ENCODE measurements around the gene MUSTN1. TPM values are rescaled to one million over a fixed set of nuclear protein-coding genes. Genes with fewer than 3 reads are reported as not detected.

The MUSTN1 gene
- total RNA-seq, 1 experiment from 2014 or later, result 0.49 TPM

DNA sequence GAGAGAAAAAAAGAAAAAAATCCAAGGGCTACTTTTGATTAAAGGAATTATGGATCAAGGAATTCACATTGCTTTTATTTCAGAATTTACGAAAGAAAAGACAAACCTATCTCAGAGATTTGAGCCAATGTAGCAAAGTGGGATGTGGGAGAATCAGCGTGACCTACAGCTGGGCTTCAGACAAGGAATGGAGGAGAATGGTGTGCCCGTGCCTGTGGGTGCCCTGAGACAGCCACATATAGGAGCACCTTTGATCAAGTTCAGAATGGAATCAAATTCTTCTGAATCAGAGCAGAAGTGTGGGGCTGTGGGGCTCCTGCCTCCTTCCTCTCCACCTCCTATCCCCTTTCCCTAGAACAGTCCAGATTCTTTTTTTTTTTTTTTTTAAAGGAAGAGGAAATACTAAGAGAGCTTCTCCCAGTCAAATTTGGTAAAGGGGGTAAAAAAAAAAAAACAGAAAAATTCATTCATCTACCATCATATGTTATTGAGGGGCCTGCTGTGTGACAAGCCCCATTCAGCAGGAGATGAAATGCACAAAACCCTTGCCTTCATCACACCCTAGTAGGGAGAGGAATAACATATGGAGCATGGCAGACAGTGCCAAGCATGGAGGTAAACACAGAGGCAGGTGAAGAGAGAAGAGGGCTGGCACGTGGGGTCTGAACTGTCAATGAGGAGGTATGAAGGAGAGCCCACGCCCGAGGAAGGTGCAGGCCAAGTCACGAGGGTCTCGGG is 25.0 kb upstream of the MUSTN1 start:
- ATAC-seq (no peak), DNase-seq (ENCODE audit: low read depth, low spot score) (no peak)
- Histone ChIP-seq H3K36me3 (ENCODE audit: control insufficient read depth, insufficient read depth, low read length) (no peaks in the 10 kb centered on the region), H3K4me1 (ENCODE audit: control insufficient read depth, insufficient read depth, low read length) (no peaks in the 10 kb centered on the region), H3K27me3 (ENCODE audit: control insufficient read depth, insufficient read depth, low read length) (no peaks in the 10 kb centered on the region), H3K4me3 (ENCODE audit: low read depth in 2 of 2, low read length in 2 of 2) (no peak overlapping the region), H3K27ac (ENCODE audit: low read length) (no peak overlapping the region), H3K9me3 (ENCODE audit: control insufficient read depth, insufficient read depth, low read depth, low read length) (no peaks in the 10 kb centered on the region)
- POLR2A ChIA-PET, result no interaction called here
- CTCF ChIA-PET, result no interaction called here
- intact Hi-C loops (cut with micrococcal nuclease; ENCODE audit: unreplicated experiment), result no loop called here
- TF ChIP-seq, protein P1, sequence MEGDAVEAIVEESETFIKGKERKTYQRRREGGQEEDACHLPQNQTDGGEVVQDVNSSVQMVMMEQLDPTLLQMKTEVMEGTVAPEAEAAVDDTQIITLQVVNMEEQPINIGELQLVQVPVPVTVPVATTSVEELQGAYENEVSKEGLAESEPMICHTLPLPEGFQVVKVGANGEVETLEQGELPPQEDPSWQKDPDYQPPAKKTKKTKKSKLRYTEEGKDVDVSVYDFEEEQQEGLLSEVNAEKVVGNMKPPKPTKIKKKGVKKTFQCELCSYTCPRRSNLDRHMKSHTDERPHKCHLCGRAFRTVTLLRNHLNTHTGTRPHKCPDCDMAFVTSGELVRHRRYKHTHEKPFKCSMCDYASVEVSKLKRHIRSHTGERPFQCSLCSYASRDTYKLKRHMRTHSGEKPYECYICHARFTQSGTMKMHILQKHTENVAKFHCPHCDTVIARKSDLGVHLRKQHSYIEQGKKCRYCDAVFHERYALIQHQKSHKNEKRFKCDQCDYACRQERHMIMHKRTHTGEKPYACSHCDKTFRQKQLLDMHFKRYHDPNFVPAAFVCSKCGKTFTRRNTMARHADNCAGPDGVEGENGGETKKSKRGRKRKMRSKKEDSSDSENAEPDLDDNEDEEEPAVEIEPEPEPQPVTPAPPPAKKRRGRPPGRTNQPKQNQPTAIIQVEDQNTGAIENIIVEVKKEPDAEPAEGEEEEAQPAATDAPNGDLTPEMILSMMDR (IDR thresholded peaks at IDR 0.05), result no peak
- TF ChIP-seq TCF7L2 (IDR thresholded peaks at IDR 0.05; ENCODE audit: low read depth, low read length), result no peak
- TF ChIP-seq SIN3A (IDR thresholded peaks at IDR 0.05; ENCODE audit: borderline replicate concordance, insufficient read depth, low read depth, low read length), result no peak
- TF ChIP-seq, protein P2, sequence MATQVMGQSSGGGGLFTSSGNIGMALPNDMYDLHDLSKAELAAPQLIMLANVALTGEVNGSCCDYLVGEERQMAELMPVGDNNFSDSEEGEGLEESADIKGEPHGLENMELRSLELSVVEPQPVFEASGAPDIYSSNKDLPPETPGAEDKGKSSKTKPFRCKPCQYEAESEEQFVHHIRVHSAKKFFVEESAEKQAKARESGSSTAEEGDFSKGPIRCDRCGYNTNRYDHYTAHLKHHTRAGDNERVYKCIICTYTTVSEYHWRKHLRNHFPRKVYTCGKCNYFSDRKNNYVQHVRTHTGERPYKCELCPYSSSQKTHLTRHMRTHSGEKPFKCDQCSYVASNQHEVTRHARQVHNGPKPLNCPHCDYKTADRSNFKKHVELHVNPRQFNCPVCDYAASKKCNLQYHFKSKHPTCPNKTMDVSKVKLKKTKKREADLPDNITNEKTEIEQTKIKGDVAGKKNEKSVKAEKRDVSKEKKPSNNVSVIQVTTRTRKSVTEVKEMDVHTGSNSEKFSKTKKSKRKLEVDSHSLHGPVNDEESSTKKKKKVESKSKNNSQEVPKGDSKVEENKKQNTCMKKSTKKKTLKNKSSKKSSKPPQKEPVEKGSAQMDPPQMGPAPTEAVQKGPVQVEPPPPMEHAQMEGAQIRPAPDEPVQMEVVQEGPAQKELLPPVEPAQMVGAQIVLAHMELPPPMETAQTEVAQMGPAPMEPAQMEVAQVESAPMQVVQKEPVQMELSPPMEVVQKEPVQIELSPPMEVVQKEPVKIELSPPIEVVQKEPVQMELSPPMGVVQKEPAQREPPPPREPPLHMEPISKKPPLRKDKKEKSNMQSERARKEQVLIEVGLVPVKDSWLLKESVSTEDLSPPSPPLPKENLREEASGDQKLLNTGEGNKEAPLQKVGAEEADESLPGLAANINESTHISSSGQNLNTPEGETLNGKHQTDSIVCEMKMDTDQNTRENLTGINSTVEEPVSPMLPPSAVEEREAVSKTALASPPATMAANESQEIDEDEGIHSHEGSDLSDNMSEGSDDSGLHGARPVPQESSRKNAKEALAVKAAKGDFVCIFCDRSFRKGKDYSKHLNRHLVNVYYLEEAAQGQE (IDR thresholded peaks at IDR 0.05; ENCODE audit: insufficient read depth in 1 of 2, low read depth in 2 of 2, low read length in 1 of 2), result no peak
- TF ChIP-seq POLR2AphosphoS5 (IDR thresholded peaks at IDR 0.05; ENCODE audit: low read depth, low read length), result no peak
- no TSS peak for BruUV-seq (replicated peaks)
- in situ Hi-C loops (cut with HindIII; ENCODE audit: low pct_unique_long_range_greater_than_20kb, low sequenced_read_pairs), result no loop called here

DNA sequence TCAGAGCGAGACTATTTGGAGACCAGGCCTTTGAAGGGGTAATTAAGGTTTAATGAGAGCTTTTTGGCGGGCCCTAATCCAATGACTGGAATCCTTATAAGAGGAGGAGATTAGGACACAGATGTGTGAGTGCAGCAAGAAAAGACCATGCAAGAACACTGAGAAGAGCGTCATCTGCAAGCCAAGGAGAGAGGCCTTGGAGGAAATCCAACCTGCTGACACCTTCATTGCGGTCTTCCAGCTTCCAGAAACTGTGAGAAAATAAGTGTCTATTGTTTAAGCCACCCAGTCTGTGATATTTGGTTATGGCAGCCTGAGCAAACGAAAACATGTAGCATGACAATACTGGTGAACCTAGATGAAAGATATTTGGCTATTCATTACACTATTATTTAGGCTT is 23.0 kb upstream of the MUSTN1 start:
- no TSS peak for BruUV-seq (replicated peaks)
- no peak overlapping the region for H3K4me3 ChIP-seq (ENCODE audit: low read depth in 2 of 2, low read length in 2 of 2)
- intact Hi-C loops (cut with micrococcal nuclease; ENCODE audit: unreplicated experiment), result no loop called here
- in situ Hi-C loops (cut with HindIII; ENCODE audit: low pct_unique_long_range_greater_than_20kb, low sequenced_read_pairs), result no loop called here
- H3K27ac ChIP-seq (ENCODE audit: low read length), result no peak overlapping the region
- CTCF ChIA-PET, result no interaction called here
- H3K36me3 ChIP-seq (ENCODE audit: control insufficient read depth, insufficient read depth, low read length), result no peaks in the 10 kb centered on the region
- POLR2A ChIA-PET, result no interaction called here
- no peak for TF ChIP-seq TCF7L2 (IDR thresholded peaks at IDR 0.05; ENCODE audit: low read depth, low read length)
- TF ChIP-seq, protein P2 (IDR thresholded peaks at IDR 0.05; ENCODE audit: insufficient read depth in 1 of 2, low read depth in 2 of 2, low read length in 1 of 2), result no peak
- TF ChIP-seq, protein P1 (IDR thresholded peaks at IDR 0.05), result no peak
- TF ChIP-seq SIN3A (IDR thresholded peaks at IDR 0.05; ENCODE audit: borderline replicate concordance, insufficient read depth, low read depth, low read length), result no peak
- no peak for TF ChIP-seq POLR2AphosphoS5 (IDR thresholded peaks at IDR 0.05; ENCODE audit: low read depth, low read length)
- H3K4me1 ChIP-seq (ENCODE audit: control insufficient read depth, insufficient read depth, low read length), result no peaks in the 10 kb centered on the region
- no peaks in the 10 kb centered on the region for H3K9me3 ChIP-seq (ENCODE audit: control insufficient read depth, insufficient read depth, low read depth, low read length)
- H3K27me3 ChIP-seq (ENCODE audit: control insufficient read depth, insufficient read depth, low read length), result no peaks in the 10 kb centered on the region
- no peak for DNase-seq (ENCODE audit: low read depth, low spot score)
- ATAC-seq, result no peak
